Liver (tissue), 9 donors: ENCODE data around the gene YY1. TPM values are rescaled to one million over a fixed set of nuclear protein-coding genes. Genes with fewer than 3 reads are reported as not detected.

Experiments used
- DNase-seq: peaks from one replicate; pipeline ENCODE4 v3.0.0-alpha.2; 2017; ENCODE audit warnings: low spot score
- H3K27ac ChIP-seq, 2 donors: one replicate each; pipeline ENCODE4 v1.7.0; 2013; ENCODE audit warnings: inconsistent platforms in 2 of 2, low read length in 2 of 2, control low read depth in 1 of 2, low read depth in 1 of 2, mild to moderate bottlenecking in 1 of 2
- H3K27me3 ChIP-seq, 4 donors: one replicate each; pipeline versions ENCODE4 v1.6.1 to v1.7.0; 2013; ENCODE audit warnings: low read length in 3 of 4, inconsistent platforms in 1 of 4, mild to moderate bottlenecking in 1 of 4, moderate library complexity in 1 of 4; ENCODE audit not compliant: control insufficient read depth in 4 of 4, insufficient read depth in 4 of 4
- H3K36me3 ChIP-seq, 4 donors: one replicate each; pipeline versions ENCODE4 v1.6.1 to v1.7.0; 2013; ENCODE audit warnings: low read length in 3 of 4, mild to moderate bottlenecking in 3 of 4, low read depth in 1 of 4, moderate library complexity in 1 of 4; ENCODE audit not compliant: control insufficient read depth in 4 of 4, insufficient read depth in 3 of 4
- H3K4me1 ChIP-seq, 4 donors: one replicate each; pipeline versions ENCODE4 v1.6.1 to v1.7.0; 2013; ENCODE audit warnings: low read length in 3 of 4, mild to moderate bottlenecking in 3 of 4, moderate library complexity in 1 of 4; ENCODE audit not compliant: control insufficient read depth in 4 of 4, insufficient read depth in 4 of 4
- H3K4me3 ChIP-seq, 3 donors: one replicate each; pipeline versions ENCODE4 v1.6.1 to v1.7.0; 2013; ENCODE audit warnings: low read length in 3 of 3, control low read depth in 1 of 3, low read depth in 1 of 3, mild to moderate bottlenecking in 1 of 3
- H3K9ac ChIP-seq, 2 donors: one replicate each; pipeline ENCODE4 v1.7.0; 2013; ENCODE audit warnings: low read length in 2 of 2, mild to moderate bottlenecking in 2 of 2, moderate library complexity in 2 of 2, control low read depth in 1 of 2, low read depth in 1 of 2
- H3K9me3 ChIP-seq, 4 donors: one replicate each; pipeline versions ENCODE4 v1.6.1 to v1.7.0; 2013; ENCODE audit warnings: low read length in 3 of 4; ENCODE audit not compliant: control insufficient read depth in 4 of 4
- ATF3 ChIP-seq: IDR thresholded peaks from 2 replicates; pipeline ENCODE4 v1.6.1; 2016; ENCODE audit warnings: antibody characterized with exemption
- EGR1 ChIP-seq, 2 donors: IDR thresholded peaks; 2 replicates each; pipeline ENCODE4 v1.6.1; 2016 to 2018; ENCODE audit warnings: antibody characterized with exemption in 2 of 2, low read depth in 2 of 2
- FOXA1 ChIP-seq: IDR thresholded peaks from 2 replicates; pipeline ENCODE4 v1.6.1; 2016; ENCODE audit warnings: antibody characterized with exemption
- FOXA2 ChIP-seq: IDR thresholded peaks from 2 replicates; pipeline ENCODE4 v1.6.1; 2016; ENCODE audit warnings: antibody characterized with exemption
- GABPA ChIP-seq, 2 donors: IDR thresholded peaks in 1 of 2; conservative IDR thresholded peaks in 1 of 2; 2 replicates each; pipeline ENCODE4 v1.6.1; 2016; ENCODE audit warnings: antibody characterized with exemption in 2 of 2, mild to moderate bottlenecking in 1 of 2, moderate library complexity in 1 of 2
- HNF4A ChIP-seq, 2 donors: conservative IDR thresholded peaks; 2 replicates each; pipeline ENCODE4 v1.6.1; 2016; ENCODE audit warnings: antibody characterized with exemption in 2 of 2, mild to moderate bottlenecking in 2 of 2
- HNF4G ChIP-seq: IDR thresholded peaks from 2 replicates; pipeline ENCODE4 v1.6.1; 2016; ENCODE audit warnings: antibody characterized with exemption
- JUND ChIP-seq, 2 donors: IDR thresholded peaks; 2 replicates each; pipeline ENCODE4 v1.6.1; 2016; ENCODE audit warnings: antibody characterized with exemption in 2 of 2
- MAX ChIP-seq: IDR thresholded peaks from 2 replicates; pipeline ENCODE4 v1.6.1; 2016; ENCODE audit warnings: antibody characterized with exemption
- RAD21 ChIP-seq, 2 donors: IDR thresholded peaks; 2 replicates each; pipeline ENCODE4 v1.6.1; 2016; ENCODE audit warnings: antibody characterized with exemption in 2 of 2, mild to moderate bottlenecking in 2 of 2
- REST ChIP-seq: IDR thresholded peaks from 2 replicates; pipeline ENCODE4 v1.6.1; 2016; ENCODE audit warnings: antibody characterized with exemption, mild to moderate bottlenecking
- SP1 ChIP-seq: IDR thresholded peaks from 2 replicates; pipeline ENCODE4 v1.6.1; 2018; ENCODE audit warnings: antibody characterized with exemption, mild to moderate bottlenecking
- TAF1 ChIP-seq: conservative IDR thresholded peaks from 2 replicates; pipeline ENCODE4 v1.6.1; 2016; ENCODE audit warnings: antibody characterized with exemption, mild to moderate bottlenecking
- YY1 ChIP-seq: IDR thresholded peaks from 2 replicates; pipeline ENCODE4 v1.6.1; 2016; ENCODE audit warnings: antibody characterized with exemption, mild to moderate bottlenecking
- WGBS: extraction: QIAGEN DNeasy Blood & Tissue Kit; methylation state at CpG from one replicate; pipeline ENCODE4 v1.1.7; 2013; 5-methylcytosine and 5-hydroxymethylcytosine counted together
- polyA plus RNA-seq, 2 donors: library from polyadenylated mRNA; stranded (reverse) in 1 of 2; unstranded in 1 of 2; fragments of 200-250 nt in 1 of 2; fragments of >200 nt in 1 of 2; fragmentation: Nextera tagmentation in 1 of 2; extraction: Ambion mirVana in 1 of 2; gene quantifications; one replicate each; pipeline versions ENCODE4 v1.2.1 to v1.2.3, GENCODE V29; 2013 to 2015
- total RNA-seq, 2 donors: library from RNA; depleted of rRNA; stranded (reverse); fragments of >200 nt; gene quantifications; one replicate each; pipeline ENCODE4 v1.2.3, GENCODE V29; 2014
- donor health status: healthy.
- donor health status: healthy.
- donor health status: healthy.
- donor health status: healthy.
- donor health status: healthy.

YY1 gene
- total and polyA plus RNA-seq, 4 donors = 15.8 to 37.4 (median 28.8) TPM

- H3K4me3 ChIP-seq = peak overlapping the region; percentile 74 to 98 (median 82)
- H3K4me1 ChIP-seq = peaks cover 11 to 35% (median 31%) of the 10 kb centered on the region in 4 donors
- under 1% methylated on average over 64 of the region's 64 CpGs for WGBS
- H3K9me3 ChIP-seq = no peaks in the 10 kb centered on the region
- H3K9ac ChIP-seq = peak overlapping the region; percentile 57 to 95
- peak; percentile 49 for DNase-seq
- TF ChIP-seq FOXA1 (no peak), HNF4G (no peak), YY1 (peak; percentile 41), GABPA (IDR thresholded peaks at IDR 0.05 in 1 of 2, conservative IDR thresholded peaks at IDR 0.05 in 1 of 2) (peak; percentile 56 to 70)
- H3K27me3 ChIP-seq = no peaks in the 10 kb centered on the region
- peaks cover 0 to 2% (median 0%) of the 10 kb centered on the region in 4 donors for H3K36me3 ChIP-seq
- H3K27ac ChIP-seq = peak overlapping the region; percentile 96
These were observed 1.1 kb upstream of the YY1 start for GRCh38 chr14:100237735-100238418.

- H3K27me3 ChIP-seq = no peaks in the 10 kb centered on the region
- H3K4me1 ChIP-seq = peaks cover 11 to 38% (median 37%) of the 10 kb centered on the region in 4 donors
- TF ChIP-seq FOXA1 = no peak
- no peak for TF ChIP-seq TAF1
- no peak for TF ChIP-seq HNF4A (conservative IDR thresholded peaks at IDR 0.05)
- no peak for TF ChIP-seq RAD21 (IDR thresholded peaks at IDR 0.05)
- TF ChIP-seq GABPA (IDR thresholded peaks at IDR 0.05 in 1 of 2, conservative IDR thresholded peaks at IDR 0.05 in 1 of 2) = no peak
- no peak for TF ChIP-seq REST
- no peak for TF ChIP-seq MAX
- no peak for TF ChIP-seq EGR1 (IDR thresholded peaks at IDR 0.05; ENCODE audit: low read depth in 2 of 2)
- no peak for TF ChIP-seq JUND (IDR thresholded peaks at IDR 0.05)
- no peak for TF ChIP-seq FOXA2
- no peak for TF ChIP-seq SP1
- no peak for TF ChIP-seq ATF3
- peaks cover 0 to 2% (median 0%) of the 10 kb centered on the region in 4 donors for H3K36me3 ChIP-seq
- peak overlapping the region; percentile 80 to 85 for H3K9ac ChIP-seq
- under 1% methylated on average over 93 of the region's 93 CpGs for WGBS
- H3K9me3 ChIP-seq = no peaks in the 10 kb centered on the region
- peak overlapping the region; percentile 66 to 98 (median 91) for H3K4me3 ChIP-seq
- peak overlapping the region; percentile 96 for H3K27ac ChIP-seq
- peak; percentile 47 for DNase-seq
These were observed 381 bp downstream of the YY1 start for GRCh38 chr14:100239211-100239839.
